GM21515 (cell line): Measurements from ENCODE around the gene NHSL2.
"Not testable (repeated sequence)": the region's sequence is repeated elsewhere in the genome, so short reads cannot be mapped to it uniquely, and the experiment has no call there.

Experiments used
- ATAC-seq: cut with Tn5 transposase; IDR thresholded peaks from one replicate; pipeline ENCODE4 v1.9.1; 2021; ENCODE audit not compliant: unreplicated experiment

NHSL2 gene

DNA sequence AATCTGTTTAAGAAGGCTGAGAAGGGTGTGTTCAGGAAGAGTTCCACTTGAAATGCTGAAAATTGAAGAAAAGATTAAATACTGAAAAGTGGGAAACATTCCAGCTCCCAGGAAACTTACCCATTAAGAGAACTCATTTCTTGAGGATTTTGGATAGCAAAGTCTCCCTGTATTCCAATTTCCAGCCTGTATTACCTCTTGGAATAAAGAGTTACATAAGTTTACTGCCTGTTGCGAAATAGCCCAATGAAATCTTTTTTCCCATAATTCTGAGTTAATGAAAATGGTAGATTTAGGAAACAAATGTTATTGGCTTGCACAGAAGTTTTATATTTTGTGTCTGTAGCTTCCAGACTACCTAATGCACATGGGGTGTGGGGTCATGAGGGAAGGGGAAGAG is 12.0 kb downstream of the NHSL2 start:
- no peak for ATAC-seq

DNA sequence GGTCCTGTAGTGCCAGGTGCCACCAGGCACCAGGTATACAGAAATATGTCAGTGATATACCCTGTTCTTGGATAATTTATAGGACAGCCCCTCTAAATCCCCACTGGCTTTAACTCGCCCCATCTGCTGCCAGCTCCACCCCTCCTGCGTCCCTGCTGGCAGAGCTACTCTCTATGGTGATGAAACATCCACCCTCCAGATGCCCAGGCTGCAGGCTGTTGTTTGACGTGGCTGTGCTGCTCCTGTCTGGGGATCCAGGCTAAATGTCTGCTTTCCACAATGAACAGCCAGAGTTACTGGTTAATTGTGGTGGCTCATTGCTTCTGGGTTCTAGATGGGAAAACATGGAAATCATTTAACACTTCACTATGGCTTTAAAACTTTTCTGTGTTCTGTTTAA is 12.9 kb downstream of the NHSL2 start:
- ATAC-seq, result no peak

DNA sequence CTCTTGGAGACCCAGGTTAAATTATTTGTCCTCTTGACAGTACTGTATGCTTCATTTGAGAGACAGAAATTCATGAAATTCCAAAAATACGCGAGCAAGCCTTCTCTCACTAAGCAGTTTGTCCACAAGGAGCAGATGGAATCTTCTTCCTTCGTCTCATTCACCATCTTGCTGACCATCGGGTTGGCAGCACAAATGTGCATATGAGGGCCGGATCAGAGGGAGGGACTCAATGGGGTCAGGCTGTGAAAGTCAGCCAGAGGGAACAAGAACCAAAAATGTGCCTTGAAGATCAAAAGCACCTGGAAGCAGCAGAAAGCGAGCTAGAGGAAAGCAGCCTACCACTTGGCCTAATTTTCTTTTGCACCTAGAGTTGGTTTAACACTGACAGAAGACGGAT is 16.4 kb downstream of the NHSL2 start:
- no peak for ATAC-seq

DNA sequence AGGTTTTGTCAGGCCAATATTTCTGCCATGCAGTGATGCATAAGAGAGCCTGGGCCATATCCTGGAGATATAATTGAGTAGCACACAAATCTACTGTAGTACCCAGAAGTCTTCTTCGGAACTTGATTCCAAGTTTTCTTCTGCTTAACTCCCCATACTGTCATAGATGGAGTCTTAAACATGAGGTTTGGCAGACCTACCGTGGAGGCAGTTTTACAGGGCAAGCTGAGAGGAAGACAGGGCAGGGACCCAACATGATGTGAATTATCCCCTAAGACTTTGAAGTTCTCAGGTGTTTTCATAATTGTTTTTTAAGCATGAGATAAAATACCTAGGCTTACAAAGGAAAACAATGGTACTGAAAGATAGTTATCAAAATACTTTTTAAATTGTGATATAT is 18.2 kb downstream of the NHSL2 start:
- no peak for ATAC-seq

DNA sequence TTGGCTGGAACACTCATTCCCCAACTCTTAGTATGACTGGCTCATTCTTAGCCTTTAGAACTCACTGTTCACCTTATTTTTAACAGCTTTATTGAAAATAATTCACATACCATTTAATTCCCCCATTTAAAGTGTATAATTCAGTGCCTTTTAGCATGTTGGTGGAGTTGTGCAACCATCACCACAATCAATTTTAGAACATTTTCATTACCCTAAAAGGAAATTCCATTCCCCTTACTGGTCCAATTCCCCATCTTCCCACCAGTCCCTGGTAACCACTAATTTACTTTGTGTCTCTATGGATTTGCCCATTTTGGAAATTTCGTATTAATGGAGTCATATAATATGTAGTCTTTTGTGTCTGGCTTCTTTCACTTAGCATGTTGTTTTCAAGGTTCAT is 19.7 kb downstream of the NHSL2 start:
- no peak for ATAC-seq

DNA sequence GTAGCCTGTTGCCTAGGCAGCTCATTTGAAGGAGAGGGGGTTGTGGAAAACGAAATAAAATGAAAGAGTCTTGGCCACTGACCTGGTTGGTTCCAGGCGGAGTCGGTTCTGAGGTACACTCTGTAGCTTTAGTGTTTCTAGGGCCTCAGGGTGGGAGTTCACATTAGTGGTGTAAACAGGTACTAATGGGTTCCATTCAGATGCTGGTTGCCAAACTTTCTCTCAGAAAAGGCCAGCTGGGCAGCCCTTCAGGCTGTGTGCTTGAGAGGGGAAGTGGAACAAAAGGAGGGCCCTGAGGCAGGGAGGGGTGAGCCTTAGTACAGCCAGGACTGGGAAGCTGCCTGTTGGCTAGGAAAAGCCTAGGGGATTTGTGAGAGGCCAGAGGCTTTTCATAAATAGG is 24.8 kb downstream of the NHSL2 start:
- no peak for ATAC-seq

DNA sequence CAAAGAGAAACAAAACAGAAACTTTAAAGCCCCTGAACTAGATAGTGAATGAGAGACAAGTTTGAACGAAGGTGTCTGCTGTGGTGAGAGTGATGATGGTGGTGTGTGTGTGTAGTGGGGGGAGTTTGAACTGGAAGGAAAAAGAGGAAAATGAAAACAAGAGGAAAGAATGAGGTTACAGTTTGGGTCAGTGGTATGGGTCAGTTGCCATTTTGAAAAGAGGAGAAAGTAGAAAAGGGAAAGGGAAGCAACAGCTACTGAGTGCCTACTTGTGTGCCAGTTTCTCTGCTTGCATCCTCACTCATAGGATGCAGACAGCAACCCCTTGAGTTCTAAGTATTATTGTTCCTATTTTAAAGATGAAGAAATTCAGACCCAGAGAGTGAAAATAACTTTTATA is 26.0 kb downstream of the NHSL2 start:
- ATAC-seq, result no peak

DNA sequence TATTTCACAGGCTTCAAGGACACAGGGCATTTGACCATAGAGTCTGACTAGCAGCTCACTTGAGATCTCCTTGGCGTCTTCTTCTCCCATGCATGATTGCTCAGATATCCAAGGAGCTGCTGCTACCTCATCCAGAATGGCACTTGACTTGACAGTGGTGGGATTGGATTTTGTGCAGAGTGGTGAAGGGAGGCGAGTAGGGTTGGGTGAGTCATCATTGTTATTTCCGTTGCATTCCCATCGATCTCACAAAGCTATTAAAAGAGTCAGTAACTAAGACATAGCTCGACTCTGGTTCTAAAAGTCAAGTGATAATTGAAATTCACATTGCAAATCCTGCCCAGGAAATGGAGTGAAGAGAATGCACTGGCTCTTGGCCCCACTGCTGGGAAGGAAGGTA is 27.7 kb downstream of the NHSL2 start:
- no peak for ATAC-seq

DNA sequence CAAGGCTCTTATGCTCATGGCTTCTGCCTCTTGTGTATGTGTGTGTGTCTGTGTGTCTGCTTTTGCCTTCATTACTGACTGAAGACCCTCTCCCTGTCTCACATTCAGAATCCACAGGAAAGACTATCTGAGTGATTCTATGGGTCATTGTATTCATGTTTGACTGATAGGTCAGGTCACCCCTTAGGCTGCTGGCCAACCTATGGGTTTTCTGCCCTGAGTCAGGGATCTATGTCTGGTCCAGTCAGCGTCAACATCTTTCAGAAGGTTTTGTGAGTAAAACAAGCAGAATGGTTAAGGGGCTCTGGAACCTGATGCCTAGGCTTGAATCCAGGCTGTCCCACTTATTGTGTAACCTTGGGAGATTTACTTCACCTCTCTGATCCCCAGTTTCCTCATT is 30.5 kb downstream of the NHSL2 start:
- no peak for ATAC-seq

DNA sequence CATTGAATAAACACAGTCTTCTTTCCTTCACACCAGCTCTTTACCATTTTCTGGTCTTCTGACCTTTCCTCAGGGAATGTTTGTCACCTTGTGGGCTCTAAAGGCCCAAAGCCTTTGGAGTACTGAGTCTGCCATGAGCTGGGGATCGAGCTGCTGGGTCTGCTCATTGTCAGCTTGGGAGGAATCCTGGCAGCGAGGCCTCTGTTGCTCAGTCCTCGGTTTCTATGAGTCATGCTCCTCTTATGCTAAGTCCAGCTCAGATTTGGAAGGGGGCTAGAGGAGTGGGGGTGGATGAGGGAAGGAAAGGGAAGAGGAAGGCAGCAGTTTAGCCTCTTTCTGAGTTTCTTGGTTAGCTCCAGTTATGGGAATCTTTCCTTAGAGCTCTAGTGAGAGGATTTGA is 31.1 kb downstream of the NHSL2 start:
- ATAC-seq, result no peak

DNA sequence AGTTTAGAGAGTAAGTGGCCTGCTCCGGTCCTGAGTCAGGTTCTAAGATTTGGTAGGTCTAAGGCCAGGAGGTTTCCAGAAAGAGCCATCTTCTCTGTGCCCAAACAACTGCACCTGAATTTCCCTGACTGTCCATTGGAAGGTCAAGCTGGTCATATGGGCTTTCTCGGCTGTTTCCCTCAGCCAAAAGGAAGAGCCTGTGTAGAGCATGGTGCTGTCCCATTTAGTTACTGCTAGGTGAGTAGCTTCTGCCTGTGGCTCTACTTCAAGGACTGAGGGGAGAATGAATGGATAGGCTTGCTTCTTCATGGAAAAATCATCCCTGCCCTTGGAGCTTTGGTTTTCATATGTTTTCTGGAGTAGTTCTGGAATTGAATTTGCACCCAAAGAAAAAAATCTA is 33.7 kb downstream of the NHSL2 start:
- no peak for ATAC-seq

DNA sequence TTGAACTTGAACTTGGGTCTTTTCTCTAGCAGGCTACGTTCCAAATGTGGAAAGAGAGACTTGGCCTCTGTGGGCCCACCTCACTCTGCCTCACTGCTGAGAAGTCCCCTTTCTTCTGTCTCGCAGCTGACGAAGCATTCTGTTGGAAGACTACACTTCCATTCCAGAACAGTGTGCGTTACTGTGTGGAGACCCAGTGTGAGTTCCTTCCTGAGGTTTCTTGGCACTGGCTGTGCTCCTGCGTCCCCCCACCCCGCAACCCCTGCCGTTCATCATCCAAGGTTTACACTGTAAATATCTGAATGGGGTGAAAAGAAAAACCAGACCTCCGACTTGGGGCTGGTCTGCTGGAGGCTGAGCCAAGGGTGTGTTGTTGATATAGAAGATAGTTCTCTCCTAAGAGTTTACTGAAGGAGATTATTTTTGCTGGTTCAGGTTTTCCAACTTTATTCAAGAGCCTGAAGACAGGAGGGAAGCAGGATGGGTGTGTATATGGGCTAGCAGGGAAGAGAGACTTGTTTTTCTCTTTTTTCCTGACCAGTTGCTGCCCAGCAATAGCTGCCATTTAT is 34.7 kb downstream of the NHSL2 start:
- no peak for ATAC-seq

DNA sequence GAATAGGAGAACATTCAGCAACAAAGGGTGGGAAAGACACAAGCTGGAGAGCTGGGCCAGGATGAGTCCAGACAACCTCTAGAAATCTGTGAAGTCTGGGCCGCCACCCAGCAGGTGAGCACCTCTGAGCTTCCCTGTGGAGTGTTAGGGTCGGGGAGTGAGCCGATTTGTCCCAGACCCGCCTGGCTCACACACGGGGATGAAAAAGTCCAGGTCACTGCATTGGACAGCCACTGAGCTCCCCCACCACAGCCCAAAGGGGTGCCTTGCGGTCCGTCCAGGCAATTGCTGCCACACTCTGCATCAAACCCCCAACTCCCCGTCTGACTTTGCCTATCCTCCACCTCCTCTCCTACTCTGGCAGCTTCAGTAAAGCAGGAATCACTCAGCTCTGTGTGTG is 38.7 kb downstream of the NHSL2 start:
- ATAC-seq, result no peak

DNA sequence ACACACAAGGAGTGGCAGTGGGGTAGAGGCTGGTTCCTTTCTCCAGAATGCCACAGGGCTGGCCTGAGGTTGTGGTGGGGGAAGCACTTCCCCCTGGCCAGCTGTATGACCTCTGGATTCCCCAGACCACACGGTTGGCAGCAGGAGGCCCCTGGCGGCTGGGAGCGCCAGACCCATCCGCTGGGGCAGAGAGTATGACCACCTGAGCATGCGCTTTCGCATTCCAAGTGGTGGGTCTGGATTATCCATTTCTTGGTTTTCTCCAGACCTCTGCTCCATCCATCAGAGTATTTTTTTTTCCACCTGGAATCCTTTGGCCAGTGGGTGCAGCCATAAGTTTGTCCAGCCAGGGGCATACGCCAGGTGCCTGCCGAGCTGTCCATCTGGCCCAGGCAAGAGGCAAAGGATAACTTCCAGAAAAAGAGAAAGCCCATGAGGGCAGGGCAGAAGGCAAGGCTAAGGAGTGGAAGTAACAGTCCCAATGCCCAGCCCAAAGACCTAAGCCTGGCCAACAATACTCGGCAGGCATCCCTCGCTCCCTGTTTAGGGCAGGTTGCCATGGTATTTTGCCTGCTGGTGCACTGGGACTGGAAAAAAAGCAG is 39.3 kb downstream of the NHSL2 start:
- no peak for ATAC-seq

DNA sequence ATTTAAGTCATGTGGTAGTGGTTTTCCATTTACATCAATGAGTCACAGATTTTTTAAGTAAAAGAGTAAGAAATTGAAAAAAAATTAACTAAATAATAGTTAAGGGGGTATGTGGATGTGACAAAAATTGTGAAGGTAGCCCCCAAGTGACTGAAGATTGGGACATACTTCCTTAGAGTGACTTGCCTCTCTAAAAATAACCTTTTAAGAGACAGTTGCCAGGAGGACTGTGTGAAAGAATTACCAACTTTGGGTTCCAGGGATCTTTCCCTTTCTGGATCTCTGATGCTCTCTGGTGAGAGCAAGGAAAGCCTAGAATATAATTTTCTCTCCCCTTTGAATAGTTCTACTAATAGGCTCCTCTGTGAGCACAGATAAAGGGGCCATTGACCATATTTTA is 42.7 kb downstream of the NHSL2 start:
- ATAC-seq, result no peak

DNA sequence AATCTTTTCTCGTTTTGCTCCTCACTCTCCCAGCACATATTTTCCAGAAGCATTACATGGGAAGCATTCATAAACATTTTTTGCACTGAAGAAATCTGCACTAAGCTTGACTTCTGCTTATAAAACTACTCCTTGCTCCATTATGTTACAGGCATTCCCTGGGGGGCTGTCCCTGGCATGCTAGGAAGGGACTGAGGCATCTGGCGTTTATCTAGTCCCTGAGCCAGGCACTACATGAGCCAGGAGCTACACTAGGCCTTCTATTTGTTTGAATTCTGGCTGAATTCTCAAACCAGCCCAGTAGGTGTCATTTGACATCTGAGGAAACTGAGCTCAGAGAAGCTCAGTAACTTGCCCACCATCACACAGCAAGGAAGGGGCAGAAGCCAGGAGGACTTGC is 43.3 kb downstream of the NHSL2 start:
- ATAC-seq, result no peak

DNA sequence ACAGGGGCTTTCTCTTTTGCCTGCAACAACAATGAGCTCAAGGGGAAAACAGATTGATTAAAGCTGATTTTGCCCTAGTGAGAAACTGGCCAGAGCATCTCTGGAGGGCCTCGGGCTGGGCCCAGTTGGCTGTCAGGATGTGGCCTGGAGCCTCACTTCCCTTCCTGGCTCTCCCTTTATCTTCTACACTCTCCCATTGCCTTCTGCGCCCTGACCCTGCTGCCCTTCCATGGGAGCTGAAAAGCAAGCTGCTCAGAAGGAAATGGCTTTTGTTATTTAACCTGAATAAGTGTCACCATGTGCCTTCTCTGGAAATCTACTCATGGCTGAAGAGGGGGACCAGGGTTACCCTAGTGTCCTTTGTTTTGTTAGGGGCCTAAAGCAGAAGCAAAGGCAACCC is 43.8 kb downstream of the NHSL2 start:
- no peak for ATAC-seq

DNA sequence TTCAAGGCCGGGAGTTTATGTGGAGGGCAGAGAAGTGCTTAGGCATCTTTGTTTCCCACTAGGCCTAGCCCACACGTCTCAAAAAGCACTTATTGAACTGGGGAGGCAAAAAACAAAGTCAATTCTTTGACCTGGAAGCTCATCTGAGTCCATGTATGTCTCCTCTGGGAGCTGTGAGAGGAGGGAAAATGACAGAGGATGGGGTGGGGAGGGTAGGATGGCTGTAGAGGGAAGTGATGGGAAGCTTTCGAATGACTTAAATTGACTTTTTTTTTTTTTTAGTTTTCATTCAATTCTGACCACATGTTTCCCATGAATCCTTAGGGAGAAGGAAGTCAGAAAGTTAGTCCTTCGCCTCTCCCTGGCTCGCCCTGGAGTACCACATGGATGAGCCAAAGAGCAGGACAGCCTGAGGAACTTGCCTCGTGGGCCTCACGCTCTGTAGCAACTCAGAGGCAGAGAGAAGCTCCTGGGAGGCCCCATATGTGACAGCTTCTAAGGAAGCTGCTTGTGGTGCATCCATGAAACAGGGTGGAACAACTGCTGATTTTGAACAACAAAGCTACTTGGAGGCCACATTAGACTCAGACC is 45.0 kb downstream of the NHSL2 start:
- no peak for ATAC-seq

DNA sequence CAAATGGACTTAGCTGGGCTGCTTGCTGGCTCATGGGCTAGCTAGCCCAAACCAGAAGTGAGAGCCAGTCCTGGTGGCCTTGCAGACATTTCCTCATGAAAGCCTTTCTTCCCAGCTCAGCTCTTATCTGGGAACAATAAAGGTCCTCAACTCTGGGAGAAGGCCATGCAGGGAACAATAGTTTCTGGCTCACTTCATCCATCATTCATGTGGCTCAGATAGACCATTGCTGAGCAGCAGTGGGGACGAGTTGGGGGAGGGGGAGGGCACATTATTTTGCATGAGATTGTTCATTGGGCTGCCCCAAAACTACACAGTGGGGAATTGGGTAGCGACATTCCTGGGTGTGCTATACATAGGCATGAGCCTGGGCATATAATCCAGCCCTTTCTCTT is 47.6 kb downstream of the NHSL2 start:
- no peak for ATAC-seq

DNA sequence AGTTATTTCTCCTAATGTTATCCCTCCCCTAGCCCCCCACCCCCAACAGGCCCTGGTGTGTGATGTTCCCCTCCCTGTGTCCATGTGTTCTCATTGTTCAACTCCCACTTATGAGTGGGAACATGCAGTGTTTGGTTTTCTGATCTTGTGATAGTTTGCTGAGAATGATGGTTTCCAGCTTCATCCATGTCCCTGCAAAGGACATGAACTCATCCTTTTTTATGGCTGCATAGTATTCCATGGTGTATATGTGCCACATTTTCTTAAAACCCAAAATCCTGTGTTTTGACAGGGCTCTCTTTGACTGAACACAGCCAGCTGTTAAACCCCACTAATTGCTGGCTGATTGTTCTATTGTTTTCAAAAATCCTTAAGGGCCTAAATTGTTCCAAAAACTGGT is 53.5 kb downstream of the NHSL2 start:
- not testable (repeated sequence) for ATAC-seq

DNA sequence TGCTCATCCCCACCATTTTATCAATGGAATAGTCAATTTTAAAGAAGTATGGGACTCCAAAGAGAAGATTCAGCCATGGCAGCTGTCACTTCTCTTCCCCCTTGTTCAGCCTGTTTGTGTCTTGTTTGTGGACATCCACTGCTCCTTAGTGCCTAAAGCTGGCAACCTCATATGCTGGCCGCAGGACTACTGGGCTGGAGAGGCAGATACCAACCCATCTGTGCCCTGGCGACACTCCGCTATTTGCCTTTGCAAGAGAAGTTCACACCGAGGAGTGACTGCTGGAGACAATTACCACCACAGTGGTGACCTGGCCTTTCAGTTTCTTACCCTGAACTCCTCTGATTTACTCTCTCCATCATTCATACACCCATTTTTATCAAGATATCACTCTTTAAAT is 64.3 kb downstream of the NHSL2 start:
- no peak for ATAC-seq

DNA sequence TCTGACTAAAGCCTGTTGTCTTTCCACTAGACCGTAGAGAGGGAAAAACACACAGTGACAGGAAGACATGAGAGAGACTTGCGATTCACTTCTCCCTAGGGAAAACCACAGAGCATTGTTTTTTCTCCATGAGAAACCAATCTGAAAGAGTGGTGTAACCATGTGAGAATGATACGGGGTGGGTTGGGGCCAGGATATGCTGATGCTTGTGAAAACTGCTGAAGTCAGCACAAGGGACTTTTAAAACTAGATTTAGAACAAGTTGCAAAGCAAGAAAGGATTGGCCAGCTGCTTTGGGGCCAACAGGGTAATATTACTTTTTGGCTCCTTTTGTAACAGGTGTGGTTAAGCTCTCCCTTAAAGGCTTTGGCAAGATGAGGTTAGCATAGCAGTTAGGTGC is 66.1 kb downstream of the NHSL2 start:
- ATAC-seq, result no peak

DNA sequence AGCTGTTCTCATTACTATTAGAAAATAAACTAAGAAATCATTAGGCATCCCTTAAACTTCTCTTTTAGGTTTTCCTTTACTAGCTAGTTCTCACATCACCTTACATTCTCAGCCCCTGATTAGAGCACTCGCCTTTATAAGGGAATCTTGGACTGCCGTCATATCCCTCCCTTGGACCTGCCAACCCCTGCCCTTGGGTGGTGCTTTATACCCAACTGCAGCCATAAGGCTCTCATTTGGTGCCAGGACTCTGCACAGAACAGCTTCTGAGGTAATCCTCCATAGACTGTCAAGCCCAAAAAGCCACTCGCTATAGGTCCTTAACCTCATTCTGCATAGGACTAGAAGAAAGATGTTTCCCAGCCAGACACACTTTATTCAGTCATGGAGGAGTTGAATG is 67.5 kb downstream of the NHSL2 start:
- no peak for ATAC-seq
